Prostate gland (tissue), 2 donors: ENCODE results near the gene BUD23. TPM values are rescaled to one million over a fixed set of nuclear protein-coding genes. Genes with fewer than 3 reads are reported as not detected.

Experiments used
- DNase-seq: peaks from one replicate; pipeline ENCODE4 v3.0.0-alpha.2; 2019; ENCODE audit warnings: low spot score
- H3K27ac ChIP-seq, 2 donors: fragments of 200-600 bp; sonication (generic); 2 replicates each; pipeline ENCODE4 v1.5.1; 2017 to 2019
- H3K27me3 ChIP-seq: fragments of 200-600 bp; sonication (generic); replicated peaks from 2 replicates; pipeline ENCODE4 v1.5.1; 2019; ENCODE audit not compliant: insufficient read depth
- H3K36me3 ChIP-seq, 2 donors: fragments of 200-600 bp; sonication (generic); 1 replicate in 1 of 2; 2 replicates in 1 of 2; pipeline versions ENCODE4 v1.5.1 to v1.8.1; 2017 to 2019
- H3K4me1 ChIP-seq: fragments of 200-600 bp; sonication (generic); replicated peaks from 2 replicates; pipeline ENCODE4 v1.5.1; 2019
- H3K4me3 ChIP-seq, 2 donors: fragments of 200-600 bp; sonication (generic); 2 replicates each; pipeline ENCODE4 v1.5.1; 2017 to 2019
- H3K9me3 ChIP-seq: fragments of 200-600 bp; sonication (generic); 2 replicates; pipeline ENCODE4 v1.5.1; 2017
- POLR2A ChIP-seq: fragments of 450-650 bp; IDR thresholded peaks from one replicate; pipeline ENCODE4 v1.6.1; 2016; ENCODE audit warnings: antibody characterized with exemption, mild to moderate bottlenecking
- POLR2AphosphoS5 ChIP-seq: sonication (generic); formaldehyde crosslinking; IDR thresholded peaks from one replicate; pipeline ENCODE4 v1.6.1; 2017; ENCODE audit warnings: antibody characterized with exemption
- WGBS: methylation state at CpG from one replicate; pipeline ENCODE4 v1.1.5; 2018; 5-methylcytosine and 5-hydroxymethylcytosine counted together
- intact Hi-C: fragments of 100-400 bp; cut with DNase I; formaldehyde crosslinking; loops from one replicate; pipeline ENCODE4 v1.14.2; 2022
- total RNA-seq, 2 donors: library from RNA; depleted of rRNA; stranded (reverse); fragments of >200 nt; gene quantifications; one replicate each; pipeline ENCODE4 v1.1.0, GENCODE V29; 2016
- TF ChIP-seq, protein P1 (sequence below), 4 experiments: fragments of 200-600 bp in 2 of 4; fragments of 450-650 bp in 2 of 4; sonication (generic) in 2 of 4; IDR thresholded peaks; 1 replicate in 3 of 4; 2 replicates in 1 of 4; pipeline ENCODE4 v1.5.1; 2016 to 2019; ENCODE audit warnings: antibody characterized with exemption in 4 of 4, mild to moderate bottlenecking in 2 of 4, moderate library complexity in 2 of 4

Gene BUD23
- total RNA-seq, 2 donors from 2014 or later: 72.3 to 196 TPM

DNA sequence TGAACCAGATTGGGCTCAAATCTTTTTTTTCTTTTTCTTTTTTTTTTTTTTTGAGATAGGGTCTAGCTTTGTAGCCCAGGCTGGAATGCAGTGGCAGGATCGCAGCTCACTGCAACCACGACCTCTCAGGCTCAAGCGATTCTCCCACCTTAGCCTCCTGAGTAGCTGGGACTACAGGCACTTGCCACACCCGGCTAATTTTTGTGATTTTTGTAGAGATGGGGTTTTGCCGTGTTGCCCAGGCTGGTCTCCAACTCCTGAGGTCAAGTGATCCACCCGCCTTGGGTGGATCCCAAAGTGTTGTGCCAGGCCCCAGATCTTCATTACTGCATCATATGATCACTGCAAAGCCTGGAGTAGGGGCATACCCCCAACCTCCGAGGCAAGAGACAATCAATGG lies 2.9 kb upstream of the BUD23 start:
- TF ChIP-seq, protein P1, sequence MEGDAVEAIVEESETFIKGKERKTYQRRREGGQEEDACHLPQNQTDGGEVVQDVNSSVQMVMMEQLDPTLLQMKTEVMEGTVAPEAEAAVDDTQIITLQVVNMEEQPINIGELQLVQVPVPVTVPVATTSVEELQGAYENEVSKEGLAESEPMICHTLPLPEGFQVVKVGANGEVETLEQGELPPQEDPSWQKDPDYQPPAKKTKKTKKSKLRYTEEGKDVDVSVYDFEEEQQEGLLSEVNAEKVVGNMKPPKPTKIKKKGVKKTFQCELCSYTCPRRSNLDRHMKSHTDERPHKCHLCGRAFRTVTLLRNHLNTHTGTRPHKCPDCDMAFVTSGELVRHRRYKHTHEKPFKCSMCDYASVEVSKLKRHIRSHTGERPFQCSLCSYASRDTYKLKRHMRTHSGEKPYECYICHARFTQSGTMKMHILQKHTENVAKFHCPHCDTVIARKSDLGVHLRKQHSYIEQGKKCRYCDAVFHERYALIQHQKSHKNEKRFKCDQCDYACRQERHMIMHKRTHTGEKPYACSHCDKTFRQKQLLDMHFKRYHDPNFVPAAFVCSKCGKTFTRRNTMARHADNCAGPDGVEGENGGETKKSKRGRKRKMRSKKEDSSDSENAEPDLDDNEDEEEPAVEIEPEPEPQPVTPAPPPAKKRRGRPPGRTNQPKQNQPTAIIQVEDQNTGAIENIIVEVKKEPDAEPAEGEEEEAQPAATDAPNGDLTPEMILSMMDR (IDR thresholded peaks at IDR 0.05): no peak
- TF ChIP-seq POLR2AphosphoS5 (no peak), POLR2A (no peak)
- no peaks in the 10 kb centered on the region for H3K9me3 ChIP-seq
- H3K4me1 ChIP-seq: peaks cover 14% of the 10 kb centered on the region
- H3K4me3 ChIP-seq: no peak overlapping the region
- 87% methylated on average over 7 of the region's 7 CpGs for WGBS
- no peaks in the 10 kb centered on the region for H3K36me3 ChIP-seq
- H3K27ac ChIP-seq: no peak overlapping the region
- H3K27me3 ChIP-seq: no peaks in the 10 kb centered on the region
- intact Hi-C loops: no loop called here
- DNase-seq: no peak

DNA sequence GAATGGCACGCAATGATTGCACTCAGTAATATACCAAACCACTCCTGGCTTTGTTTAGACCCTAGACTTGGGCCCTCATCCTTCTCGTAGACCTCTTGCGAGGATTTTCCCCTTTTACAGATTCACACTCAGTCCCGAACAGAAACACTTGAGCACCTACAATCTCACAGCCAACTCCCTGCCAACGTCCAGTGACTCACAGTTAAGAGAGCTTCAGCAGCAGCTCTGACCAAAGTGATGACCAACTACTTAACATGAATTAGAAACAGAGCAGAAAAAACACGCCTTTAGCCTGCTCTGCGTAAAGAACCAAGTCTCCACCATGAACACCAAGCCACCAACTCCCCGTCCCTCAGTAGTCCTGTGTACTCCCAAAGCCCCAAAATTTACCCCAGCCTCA lies 2.4 kb upstream of the BUD23 start:
- intact Hi-C loops: no loop called here
- H3K27ac ChIP-seq: no peak overlapping the region

DNA sequence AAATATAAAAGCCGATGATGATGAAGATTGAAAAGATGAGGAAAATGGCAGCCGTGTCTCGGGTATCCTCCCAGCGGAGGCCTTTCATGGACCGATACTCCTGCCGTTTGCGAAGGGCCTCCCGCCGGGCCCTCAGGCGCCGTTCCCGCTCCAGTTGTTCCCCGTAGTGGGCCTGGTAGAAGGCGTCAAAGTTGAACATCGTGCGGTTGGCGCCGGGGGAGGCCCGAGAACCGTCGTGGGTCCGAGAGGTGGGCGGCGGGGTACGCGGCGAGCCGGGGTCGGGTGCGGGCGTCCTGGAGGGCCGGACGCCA lies 697 bp upstream of the BUD23 start:
- H3K4me3 ChIP-seq: peak overlapping the region; percentile 75 to 92
- H3K9me3 ChIP-seq: no peaks in the 10 kb centered on the region
- TF ChIP-seq POLR2AphosphoS5 (no peak), POLR2A (no peak)
- TF ChIP-seq, protein P1 (IDR thresholded peaks at IDR 0.05): no peak
- no peak for DNase-seq
- H3K27ac ChIP-seq: peak overlapping the region; percentile 60 to 68
- intact Hi-C loops: no loop called here
- peaks cover 14% of the 10 kb centered on the region for H3K4me1 ChIP-seq
- H3K36me3 ChIP-seq: no peaks in the 10 kb centered on the region
- under 1% methylated on average over 15 of the region's 33 CpGs for WGBS
- no peaks in the 10 kb centered on the region for H3K27me3 ChIP-seq

More for the DNA sequence above, 2.4 kb upstream of the BUD23 start:
- no peaks in the 10 kb centered on the region for H3K36me3 ChIP-seq
- H3K4me1 ChIP-seq: peaks cover 14% of the 10 kb centered on the region
- H3K27me3 ChIP-seq: no peaks in the 10 kb centered on the region
- H3K4me3 ChIP-seq: no peak overlapping the region
- H3K9me3 ChIP-seq: no peaks in the 10 kb centered on the region
- 78% methylated on average over 8 of the region's 8 CpGs for WGBS
- no peak for TF ChIP-seq POLR2A
- TF ChIP-seq POLR2AphosphoS5: no peak
- TF ChIP-seq, protein P1 (IDR thresholded peaks at IDR 0.05): no peak
- no peak for DNase-seq

DNA sequence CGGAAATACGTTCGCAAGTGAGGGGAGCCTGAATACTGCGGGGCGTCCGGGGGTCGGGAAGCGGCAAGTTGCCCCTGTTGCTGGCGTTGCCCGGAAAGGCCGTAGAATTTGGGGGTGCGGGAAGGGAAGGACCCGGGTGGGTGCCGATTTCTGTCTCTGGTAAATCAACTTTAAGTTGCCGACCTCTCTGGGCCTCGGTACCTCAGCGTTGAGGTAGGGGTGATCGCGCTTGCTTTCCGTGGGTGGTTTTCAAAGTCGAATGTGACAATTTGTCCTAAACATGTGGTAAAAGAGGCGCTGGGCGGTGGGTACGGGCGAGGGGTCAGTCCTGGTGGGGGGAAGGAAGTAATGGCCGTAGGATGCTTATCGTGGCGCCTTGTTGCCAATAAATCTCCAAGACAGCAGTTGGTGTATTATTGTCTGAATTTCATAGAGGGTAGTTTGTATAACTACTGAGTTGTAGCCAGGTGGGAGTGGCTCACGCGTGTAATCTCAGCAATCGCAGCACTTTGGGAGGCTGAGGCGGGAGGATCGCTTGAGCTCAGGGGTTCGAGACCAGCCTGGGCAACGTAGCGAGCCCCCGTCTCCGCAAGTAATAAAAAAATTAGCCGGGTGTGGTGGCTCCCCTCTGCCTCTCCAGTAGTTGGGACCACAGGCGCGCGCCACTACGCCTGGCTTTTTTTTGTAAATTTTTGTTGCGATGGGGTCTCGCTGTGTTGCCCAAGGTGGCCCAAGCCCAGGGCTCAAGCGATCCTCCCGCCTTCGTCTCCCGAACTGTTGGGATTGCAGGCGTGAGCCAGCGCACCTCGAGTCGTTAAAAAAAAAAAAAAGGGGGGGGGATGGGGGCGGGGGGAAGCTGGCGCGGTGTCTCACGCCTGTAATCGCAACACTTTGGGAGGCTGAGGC lies 644 bp downstream of the BUD23 start:
- 19% methylated on average over 58 of the region's 58 CpGs for WGBS
- Histone ChIP-seq H3K36me3 (no peaks in the 10 kb centered on the region), H3K9me3 (no peaks in the 10 kb centered on the region), H3K27ac (peak overlapping the region; percentile 58 to 60), H3K27me3 (no peaks in the 10 kb centered on the region), H3K4me1 (peaks cover 14% of the 10 kb centered on the region), H3K4me3 (peak overlapping the region; percentile 75 to 92)
- TF ChIP-seq POLR2AphosphoS5 (no peak), POLR2A (no peak)
- TF ChIP-seq, protein P1 (IDR thresholded peaks at IDR 0.05): no peak
- DNase-seq: no peak
- intact Hi-C loops: no loop called here

DNA sequence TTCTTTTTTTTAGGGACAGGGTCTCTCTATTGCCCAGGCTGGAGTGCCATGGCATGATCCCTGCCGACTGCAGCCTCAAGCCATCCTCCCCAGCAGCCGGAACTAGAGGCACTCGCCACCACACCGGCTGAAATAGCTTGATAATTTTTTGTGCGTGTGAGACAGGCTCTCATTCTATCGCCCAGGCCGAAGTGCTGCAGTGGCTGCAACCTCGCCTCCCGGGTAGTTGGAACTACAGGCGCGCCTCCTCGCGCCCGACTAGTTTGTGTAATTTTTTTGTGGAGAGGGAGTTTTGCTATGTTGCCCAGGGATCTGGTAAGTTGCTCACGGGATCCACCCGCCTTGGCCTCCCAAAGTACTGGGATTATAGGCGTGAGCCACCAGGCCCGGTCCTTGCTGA lies 1.9 kb downstream of the BUD23 start:
- no peak for DNase-seq
- no peak for TF ChIP-seq POLR2AphosphoS5
- TF ChIP-seq, protein P1 (IDR thresholded peaks at IDR 0.05): no peak
- Histone ChIP-seq H3K27ac (no peak overlapping the region), H3K9me3 (no peaks in the 10 kb centered on the region), H3K4me3 (no peak overlapping the region), H3K36me3 (peaks cover 0 to 5% of the 10 kb centered on the region in 2 donors), H3K27me3 (no peaks in the 10 kb centered on the region), H3K4me1 (peaks cover 14% of the 10 kb centered on the region)
- intact Hi-C loops: no loop called here
- WGBS: 93% methylated on average over 18 of the region's 18 CpGs
